Fibroblast of gingiva (primary cell): ENCODE results near the gene LRTM2.
A peak's percentile ranks its signal among the peaks of the same experiment; 100 is the strongest.

ENCODE experiments used
- DNase-seq: peaks from one replicate; pipeline ENCODE4 v3.0.0-alpha.2; 2011; ENCODE audit warnings: low read depth

The LRTM2 gene

DNA sequence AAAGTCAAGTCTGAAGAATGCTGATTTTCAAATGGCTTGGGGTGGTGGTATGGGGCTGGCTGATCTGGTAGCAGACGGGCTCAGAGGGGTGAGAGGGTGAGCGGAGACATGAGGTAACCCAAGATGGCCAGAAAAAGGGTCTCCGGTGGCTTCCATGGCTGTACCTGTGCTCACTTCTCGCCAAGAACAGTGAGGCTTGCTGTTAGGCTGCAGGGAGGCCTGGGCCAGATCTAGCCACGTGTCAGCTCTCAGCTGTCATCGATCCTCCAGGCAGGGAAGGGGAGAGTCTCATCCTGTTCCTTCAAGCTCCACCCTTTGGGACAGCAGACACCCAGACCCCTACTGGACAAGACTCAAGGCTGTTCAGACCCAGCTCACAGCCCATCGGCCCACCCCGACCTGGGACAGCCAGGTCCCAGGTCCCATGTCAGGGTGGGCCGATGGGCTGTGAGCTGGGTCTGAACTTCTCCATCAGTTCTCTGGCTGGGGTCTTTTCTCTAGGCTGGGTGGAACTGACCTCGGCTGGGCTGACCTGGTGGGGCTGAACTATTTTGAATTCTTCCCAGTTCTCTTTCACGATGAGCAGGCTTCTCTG, 9.0 kb downstream of the LRTM2 start:
- no peak for DNase-seq

DNA sequence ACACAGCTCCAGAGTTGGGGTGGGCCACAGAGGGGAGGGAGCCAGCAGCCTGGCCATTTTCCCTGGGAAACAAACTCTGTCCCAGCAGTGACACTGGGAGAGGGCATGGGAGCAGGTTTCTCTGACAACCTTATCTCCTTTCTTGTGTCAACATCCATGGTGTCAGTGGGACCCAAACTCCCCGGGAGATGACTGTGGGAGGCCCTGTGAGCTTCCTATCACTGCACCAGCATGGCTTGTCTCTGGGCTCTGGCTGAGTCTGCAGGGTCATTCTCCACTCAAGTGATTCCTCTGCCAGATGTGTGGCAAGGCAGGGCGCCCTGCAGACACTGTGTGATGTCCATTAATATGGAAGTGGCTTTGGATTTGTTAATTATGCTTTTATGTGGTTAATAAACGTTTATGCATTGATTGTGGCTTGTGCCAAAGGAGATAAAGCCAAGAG, 10.1 kb downstream of the LRTM2 start:
- DNase-seq: no peak

DNA sequence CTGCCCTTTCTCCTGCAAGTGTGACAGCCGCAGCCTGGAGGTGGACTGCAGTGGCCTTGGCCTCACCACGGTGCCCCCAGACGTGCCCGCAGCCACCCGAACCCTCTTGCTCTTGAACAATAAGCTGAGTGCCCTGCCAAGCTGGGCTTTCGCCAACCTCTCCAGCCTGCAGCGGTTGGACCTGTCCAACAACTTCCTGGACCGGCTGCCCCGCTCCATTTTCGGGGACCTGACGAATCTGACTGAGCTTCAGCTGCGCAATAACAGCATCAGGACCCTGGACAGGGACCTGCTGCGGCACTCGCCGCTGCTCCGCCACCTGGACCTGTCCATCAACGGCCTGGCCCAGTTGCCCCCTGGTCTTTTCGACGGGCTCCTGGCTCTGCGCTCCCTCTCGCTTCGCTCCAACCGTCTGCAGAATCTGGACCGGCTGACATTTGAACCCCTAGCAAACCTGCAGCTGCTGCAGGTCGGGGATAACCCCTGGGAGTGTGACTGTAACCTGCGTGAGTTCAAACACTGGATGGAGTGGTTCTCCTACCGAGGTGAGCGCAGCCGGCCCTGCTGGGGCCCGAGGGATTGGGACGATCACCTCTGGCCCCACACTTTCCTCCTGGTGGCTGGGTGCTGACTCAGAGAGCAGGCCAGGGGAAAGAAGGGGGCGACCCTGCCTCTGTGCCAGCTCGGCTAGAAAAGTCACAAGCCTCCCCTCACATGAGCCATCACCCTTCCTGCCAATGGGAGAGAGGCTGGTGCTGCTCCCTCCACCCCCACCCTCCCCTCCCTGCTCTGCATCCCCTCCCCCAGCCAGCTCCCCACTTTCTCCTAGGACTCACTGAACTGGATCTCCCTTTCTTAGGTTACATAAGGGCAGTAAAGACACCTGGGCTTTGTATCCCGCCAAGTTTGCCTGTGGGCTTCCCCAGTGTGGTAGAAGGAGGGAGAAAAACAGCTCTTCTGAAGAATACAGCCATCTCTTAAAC, 10.9 kb downstream of the LRTM2 start:
- peak; percentile 26 for DNase-seq

DNA sequence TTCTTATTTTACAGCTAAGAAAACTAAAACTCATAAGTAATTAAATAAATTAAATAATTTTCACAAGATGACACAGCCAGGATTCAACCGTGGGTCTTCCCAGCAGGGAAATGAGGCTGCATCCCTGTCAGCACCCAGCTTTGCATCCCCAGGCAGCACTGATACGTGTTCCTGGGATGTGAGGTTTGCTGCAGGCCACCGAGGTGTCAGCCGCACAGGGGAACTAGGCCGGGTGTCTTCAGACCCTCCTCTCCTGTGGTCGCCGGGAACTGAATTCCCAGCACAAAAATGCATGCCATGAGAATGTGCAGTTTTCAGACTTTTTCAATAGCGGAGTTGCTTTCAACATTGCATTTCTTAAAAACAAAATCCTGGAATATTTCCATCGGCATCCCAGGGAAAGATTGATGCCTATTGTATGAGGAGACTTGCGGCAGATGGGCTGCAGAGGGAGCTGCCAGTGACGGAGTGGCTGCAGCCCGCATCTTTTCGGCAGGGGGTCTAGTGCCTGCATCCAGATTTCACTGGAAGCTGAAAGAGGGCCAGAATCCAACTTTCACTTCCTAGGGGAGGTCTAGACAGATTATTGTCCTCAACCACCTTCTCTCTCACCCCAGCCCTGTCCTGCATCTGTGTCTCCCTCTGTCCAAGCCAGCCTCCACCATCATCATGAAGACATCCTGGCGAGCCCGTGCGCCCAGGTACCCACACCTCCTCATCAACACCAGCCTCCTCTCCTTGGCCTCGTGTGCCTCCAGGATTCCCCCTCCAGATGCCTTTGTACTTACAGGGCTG, 12.6 kb downstream of the LRTM2 start:
- no peak for DNase-seq

DNA sequence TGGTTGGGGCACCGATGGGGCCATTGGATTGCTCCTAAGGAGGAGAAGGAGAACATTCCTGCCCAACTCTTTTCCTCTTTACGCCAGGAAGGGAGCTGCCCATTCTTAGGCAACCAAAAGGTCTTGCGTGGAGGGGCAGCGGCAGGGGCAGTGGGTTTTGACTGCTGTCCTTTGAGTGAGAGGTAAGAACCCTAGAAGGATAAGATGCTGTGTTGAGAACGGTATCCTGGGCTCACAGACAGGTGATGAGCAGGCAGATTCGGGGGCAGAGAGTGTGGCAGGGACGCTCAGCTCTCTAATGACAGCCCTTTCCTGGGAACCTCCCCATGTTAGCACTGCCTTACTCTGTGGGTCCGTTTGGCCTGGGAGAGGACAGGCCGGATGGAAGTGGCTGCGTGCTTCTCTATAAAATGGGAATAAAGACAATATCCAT, 13.2 kb downstream of the LRTM2 start:
- DNase-seq: no peak

DNA sequence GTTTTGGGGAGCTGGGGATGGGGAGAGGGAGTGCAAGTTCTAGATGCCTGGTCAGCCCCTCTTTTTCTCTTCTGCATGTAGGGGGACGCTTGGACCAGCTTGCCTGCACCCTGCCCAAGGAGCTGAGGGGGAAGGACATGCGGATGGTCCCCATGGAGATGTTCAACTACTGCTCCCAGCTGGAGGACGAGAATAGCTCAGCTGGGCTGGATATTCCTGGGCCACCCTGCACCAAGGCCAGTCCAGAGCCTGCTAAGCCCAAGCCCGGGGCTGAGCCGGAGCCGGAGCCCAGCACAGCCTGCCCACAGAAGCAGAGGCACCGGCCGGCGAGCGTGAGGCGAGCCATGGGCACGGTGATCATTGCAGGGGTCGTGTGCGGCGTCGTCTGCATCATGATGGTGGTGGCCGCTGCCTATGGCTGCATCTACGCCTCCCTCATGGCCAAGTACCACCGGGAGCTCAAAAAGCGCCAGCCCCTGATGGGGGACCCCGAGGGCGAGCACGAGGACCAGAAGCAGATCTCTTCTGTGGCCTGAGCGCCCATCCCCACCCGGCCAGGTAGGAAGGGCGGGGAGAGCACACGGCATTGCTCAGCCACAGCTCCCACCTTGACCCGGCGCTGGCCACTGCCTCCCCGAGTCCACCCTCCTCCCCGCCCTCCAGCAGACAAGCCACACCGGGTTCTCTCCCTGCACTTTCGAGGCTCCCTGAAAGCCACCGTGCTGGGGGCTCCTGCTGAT, 14.0 kb downstream of the LRTM2 start:
- DNase-seq: no peak

DNA sequence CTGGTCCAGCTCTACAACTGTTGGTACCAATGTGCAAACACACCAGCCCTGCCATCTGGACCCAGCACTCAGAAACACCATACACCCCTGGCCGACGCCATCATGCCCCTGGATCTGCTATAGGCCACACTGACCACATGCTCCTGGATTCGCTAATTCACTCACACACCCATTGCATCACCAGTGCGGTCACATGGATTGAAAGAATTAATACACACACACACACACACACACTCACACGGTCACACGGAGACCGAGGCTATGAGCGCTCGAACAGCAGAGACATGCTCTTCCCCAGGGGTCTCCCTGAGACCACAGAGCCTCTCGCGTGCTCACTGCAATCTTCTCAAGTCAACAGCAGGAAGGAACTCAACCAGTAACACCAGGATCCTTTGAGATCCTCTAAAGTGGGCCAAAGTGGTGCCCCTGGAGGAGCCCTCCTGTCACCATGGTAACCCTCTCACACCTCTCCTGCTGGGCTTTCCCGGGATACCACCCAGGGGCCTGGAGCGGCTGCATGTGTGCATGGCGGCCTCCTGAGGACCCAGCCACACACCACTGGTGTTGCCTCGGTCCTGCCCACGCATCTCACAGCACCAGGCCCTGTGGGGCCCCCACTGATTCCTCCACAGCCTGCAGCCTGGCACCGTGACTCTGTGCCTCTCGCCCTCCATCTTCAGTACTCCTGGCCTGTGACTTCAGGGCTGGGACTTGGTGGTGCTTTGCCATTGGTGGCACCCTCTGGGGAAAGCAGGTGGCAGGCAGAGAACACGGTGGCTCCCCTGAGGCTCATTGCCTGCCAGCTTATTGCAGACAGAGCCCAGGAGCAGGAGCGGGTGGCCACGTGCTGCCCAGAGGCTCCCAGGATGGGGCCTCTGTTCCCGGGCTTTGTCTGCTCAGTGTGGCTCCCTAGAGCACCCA, 15.1 kb downstream of the LRTM2 start:
- DNase-seq: no peak

DNA sequence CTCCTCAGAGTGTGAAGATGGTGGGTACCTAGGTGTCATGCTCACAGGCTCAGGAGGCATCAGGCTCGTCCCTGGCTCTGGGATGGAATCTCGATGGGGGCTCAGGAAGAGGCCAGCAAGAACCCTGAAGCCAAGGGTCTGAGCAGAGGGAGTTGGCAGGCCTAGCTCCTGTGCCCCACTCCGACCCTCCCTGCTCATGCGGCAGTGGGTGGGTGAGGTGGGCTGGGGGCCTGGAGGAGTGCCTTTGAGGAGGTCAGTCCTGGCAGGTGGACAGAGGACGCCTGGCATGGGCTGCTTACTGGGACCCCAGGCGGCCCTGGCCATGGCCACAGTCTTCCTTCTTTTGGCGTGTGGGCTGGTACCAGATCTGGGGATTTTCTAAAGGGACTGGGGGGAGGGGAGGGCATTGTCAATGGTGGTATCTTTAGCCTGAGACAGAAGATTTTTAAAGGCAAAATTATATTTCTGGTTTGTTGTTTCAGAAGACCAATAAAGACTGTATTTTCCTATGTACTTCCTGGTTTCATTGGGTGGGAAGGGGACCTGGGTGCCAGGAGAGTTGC, 16.0 kb downstream of the LRTM2 start:
- no peak for DNase-seq

DNA sequence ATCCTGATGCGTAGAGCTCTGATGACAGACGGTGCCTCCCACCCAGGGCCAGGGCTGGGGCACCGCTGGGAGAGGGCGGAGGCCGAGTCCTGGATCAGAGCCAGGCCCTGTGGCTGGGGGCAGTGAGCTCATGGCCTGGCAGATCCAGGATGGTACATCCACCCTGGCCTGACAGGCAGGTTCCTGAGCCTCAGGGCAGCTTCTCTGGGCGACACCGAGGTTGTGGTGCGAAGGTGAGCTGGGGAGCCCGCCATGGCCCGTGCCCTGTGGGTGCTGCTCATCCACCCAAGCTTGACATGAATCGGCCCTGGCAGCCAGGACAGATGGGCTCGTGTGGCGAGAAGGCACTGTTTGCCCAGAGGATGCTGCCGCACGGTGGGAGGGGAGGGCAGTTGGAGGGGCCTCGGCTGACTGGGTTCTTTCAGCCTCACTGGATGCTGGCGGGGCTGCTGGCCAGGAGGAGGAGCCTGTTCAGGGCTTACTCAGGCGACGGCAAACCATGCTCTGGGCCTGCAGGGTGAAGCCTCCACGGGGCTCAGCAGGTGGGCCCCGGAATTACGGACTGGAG, 16.6 kb downstream of the LRTM2 start:
- no peak for DNase-seq

DNA sequence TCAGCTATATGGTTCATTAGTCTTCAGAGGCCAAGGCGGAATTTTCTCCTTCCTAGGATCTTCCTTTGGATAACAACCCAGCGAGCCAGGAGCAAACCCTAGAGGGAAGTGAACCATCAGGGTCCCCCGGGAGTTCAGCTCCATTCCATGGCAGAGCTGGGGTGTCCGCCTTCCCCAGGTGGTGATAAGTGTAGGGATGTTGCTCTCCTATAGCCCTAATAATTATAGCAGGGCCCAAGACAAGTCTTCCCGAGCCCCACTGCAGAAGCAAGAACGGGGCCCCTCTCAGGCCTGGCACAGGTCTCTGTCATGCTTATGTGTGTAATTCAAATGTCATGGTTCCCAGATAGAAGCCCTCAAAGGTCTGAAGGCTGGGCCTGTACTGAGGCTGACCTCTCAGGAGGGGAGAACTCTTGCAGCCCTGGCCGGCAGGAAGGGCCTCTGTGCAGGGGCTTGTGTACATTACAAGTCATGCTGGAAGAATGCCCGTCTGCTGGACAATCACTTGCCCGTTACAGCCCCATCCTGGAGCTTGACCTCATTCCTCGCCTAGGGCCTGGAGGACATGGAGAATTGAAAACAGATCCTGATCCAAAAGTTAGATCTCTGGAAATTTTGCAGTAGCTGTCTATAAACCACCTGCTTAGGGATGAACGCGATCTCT, 17.3 kb downstream of the LRTM2 start:
- DNase-seq: peak; percentile 38

DNA sequence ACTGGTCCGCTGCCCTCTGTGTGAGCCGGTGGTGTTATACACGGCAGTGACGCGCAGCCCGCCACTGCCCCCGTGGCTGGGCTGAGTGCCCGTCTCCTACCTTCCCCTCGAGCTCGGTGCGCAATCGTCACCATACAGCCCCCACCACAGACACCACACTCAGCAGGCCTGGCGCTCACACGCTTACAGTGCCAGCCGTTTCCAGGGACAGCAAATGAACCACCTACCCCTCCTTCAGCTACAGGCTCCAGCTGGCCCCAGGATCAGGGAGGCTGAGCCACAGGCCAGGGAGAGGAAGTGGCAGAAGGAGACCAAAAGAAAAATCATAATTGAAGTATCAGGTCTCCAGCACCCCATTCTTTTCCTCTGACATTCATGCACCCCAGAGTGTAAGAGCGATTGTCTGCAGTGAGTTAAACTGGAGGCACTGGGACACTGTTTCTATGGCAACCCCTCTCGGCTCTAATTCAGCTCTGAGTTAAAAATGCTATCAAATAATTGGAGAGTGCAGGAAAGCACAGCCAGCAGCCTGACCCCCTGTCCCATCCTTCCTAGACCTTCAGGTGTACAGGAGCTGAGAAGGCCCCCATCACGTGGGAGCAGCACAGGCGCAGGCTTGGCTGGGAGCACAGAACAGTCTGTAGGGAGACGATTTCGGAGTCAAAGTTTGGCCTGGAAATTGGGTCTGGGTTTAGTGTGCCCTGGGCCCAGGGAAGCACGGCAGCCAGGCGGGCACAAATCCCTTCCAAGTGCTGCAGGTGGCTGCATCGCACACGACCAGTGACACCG, 18.0 kb downstream of the LRTM2 start:
- DNase-seq: no peak

DNA sequence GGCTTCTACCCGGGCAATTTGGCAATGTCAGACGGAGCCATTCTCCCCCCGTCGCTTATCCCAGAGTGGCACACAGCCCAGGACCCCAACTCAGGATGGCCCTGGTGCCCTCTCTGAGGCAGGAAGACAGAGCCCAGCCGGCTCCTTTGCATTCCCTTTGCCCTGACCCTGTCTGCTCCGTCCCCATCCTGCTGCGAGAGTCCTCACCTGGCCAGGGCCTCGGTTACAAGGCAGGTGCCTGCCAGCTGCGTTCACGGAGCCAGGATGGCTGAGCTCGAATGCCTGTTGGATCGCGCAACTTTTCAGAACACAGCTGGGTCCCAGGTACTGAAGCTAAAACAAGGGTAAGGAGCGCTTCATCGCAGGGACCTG, 18.6 kb downstream of the LRTM2 start:
- no peak for DNase-seq

DNA sequence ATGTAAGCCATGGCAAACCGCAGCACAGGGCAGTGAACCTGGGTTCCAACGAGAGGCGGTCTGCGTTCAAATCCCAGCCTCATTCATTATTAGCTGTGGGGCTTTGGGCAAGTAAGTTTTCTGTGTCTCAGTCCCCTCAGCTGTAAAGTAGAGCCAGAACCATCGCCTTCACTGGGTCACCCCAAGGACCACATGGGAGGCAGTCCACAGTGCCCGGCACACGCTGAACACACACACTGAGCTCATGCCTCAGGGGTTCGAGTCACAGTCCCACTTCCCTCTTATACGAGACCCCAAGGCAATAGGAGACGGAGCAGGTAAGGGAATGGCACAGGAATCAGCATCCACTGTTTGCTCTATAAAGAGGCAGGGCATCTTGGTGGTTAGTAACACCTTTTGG, 19.1 kb downstream of the LRTM2 start:
- DNase-seq: no peak

DNA sequence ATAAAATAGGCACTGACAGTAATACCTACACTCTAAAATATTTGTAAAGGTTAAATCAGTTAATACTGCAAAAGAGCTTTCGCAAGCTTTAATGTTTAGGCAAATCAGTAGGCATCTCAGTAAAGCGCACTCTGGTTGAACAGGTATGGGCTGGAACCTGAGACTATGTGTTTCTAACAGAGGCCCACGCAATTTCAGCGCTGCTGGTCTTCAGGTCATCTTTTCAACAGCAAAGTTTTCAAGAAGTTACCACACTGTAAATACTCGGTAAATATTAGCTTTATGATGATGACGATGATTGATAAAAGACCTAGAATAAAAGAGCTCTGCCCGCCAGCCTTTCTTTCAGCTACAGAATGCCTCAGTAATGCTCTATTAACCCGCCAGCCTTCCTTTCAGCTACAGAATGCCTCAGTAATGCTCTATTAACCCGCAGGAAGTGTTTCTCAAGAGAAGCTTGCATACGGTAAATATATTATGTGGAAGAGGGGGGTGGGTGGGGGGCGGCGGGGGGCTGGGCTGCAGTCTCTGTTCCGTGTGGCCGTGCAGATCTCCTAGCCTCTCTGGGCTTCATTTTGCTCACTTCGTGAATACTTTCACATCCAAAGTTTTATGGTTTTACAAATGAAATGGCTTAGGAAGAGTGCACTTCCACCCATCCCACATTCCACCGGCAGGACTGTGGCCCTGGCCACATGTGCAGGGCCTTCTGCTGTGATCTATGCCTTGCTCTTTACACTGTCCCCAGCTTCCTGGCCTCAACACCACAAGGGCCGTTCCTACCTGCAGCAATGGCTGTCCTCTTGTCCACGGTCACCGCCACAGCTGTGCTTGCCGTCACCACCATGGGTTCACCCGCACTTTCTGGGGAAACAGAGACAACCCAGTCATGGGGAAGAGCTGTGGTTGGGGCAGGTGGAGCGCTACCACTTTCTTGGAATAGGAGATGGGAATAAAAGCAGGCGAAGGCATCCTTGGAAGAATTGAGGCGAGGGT, 19.9 kb downstream of the LRTM2 start:
- no peak for DNase-seq

DNA sequence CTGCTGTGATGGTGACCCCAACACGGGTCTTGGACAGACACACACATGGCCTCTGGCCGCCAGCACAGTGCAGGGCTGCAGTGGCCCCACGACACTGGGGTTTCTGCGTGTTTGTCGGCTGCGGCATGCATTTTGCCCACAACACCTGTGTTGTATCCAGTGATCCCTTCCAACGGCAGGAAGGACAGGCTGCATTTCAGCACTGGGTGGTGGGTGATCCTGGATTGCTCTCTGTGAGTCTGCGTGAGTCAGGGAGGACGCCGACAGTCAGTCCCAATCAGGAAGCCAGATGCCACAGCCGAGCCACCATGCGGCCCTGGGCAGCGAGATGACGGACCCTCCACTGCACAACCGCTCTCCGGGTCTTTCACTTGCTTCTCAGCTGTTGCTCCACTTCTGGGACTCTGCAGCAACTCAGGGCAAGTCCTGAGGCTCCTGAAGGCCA, 20.6 kb downstream of the LRTM2 start:
- no peak for DNase-seq

DNA sequence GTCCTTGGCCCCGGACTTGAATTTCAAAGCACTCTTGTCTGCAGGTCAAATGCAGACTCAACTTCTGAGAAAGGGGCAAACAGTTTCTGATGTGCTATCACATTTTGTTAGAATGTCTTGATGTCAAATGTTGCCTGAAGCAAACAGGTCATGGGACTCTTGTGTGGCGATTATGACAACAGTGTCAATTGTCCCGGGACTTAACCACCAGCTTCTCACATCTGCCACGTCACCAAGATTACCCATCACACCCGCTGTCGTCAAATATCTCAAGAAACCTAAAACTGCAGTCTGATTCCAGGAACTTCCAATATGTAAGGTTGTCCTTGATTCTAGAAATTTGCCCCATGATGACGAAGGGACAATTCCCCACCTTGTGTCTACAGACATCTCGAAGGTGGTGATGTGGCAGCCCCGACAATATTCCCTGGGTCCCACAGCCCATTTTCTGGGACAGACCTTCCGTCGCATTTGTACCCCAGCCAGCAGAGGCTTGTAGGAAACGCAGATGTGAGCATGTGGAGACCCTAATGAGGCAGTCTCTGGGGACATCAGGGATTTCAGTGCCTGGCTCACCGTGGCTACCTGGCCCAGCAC, 21.3 kb downstream of the LRTM2 start:
- DNase-seq: no peak
